H54 (cell line): ENCODE measurements around the gene APBA2.

Experiments
- DNase-seq: peaks from one replicate; pipeline ENCODE4 v3.0.0; 2011; ENCODE audit warnings: low spot score, mixed read lengths; ENCODE audit not compliant: insufficient read length
- FAIRE-seq: peaks from 3 replicates; lab custom pipeline; 2011; peaks lifted over from hg19 to GRCh38; lab: Jason Lieb, UNC
- POLR2A ChIP-seq: IDR thresholded peaks from 2 replicates; pipeline ENCODE4 v1.6.1; 2011; ENCODE audit warnings: low read depth, mild to moderate bottlenecking, low read length

Gene APBA2

DNA sequence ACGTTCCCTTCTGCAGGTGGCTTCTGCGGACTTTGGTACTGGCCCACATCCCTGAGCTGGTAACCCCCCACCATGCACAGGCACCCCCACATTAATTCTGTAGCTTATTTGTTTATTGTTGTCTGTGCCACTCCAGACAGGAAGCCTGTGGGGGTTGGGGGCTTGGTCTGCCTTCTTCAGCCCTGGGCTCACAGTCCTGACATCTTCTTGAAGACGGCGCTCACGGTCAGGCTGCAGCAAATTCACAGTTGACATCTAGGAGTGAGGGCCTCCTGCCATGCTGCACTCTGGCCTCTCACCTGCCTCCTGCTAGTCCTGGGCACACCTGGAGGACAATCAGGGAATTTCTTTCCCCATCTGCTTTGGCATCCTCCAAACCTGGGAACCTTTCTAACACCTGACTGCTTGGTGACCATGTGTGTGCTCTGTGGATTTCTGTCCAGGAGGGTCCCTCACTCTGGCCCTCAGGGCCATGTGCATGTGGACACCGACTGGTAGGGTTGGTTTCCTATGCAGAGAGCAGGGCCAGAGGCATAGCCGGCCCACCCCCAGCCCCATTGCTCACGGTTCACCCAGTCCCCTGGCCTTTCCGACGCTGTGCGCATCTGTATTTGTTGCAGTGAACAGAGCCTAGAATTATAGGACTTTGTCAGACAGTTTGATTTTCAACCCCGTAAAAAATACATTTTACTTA lies 68.8 kb downstream of the APBA2 start:
- FAIRE-seq (no peak), DNase-seq (no peak)
- TF ChIP-seq POLR2A, result no peak

DNA sequence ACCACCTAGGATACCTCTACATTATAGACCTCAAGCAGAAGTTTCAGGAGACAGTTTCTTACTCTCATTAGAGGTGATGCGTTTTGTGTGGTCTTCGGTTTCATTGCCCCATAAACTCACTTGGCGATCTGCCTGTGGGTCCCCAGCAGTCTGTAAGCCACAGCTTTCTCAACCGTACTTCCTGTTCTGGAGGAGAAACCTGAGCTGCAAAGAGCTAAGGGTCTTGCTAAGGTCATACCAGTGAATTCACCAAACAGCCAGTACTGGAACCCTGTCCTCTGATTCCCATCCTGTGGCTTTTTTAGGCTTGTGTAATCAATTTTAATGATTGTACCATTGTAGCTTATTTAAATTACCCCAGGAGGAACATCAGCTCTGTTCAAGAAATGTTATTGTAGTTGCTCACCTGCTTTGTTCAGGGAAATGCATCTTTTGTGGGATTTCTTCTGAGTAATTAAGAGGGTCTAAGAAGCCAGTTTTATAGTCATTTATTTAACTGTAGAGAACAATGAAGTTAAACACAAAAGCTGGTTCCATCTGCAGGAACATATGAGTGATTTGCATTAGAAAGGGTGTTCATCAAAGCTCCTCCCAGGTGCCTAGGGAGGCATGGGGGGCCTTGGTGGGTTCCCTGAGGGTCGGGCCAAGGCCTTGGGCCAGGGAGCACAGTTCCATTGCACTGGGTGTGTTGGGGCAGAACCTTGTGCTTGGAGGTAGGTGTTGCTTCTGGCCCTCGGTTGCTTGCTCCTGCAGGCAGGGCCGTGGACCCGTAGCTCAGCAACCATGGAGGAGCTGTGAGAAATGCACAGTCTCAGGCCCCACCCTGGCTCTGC lies 69.6 kb downstream of the APBA2 start:
- DNase-seq (no peak), FAIRE-seq (no peak)
- no peak for TF ChIP-seq POLR2A

GRCh38 chr15:28955993-28956421 lies 70.2 kb downstream of the APBA2 start:
- no peak for TF ChIP-seq POLR2A
- DNase-seq (no peak), FAIRE-seq (no peak)

DNA sequence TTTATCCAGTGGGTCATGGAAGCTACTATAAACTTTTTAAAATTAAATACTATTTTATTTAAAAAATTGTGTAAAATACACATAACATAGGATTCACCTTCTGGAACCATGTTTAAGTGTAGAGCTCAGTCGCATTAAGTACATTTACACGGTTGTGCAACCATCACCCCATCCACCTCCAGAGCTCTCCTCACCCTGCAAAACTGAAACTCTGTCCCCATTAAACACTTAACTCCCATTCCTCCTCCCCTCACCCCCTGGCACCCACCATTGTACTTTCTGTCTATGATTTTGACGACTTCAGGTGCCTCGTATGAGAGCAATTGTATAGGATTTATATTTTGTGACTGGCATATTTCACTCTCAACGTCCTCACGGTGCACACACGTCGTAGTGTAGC lies 70.7 kb downstream of the APBA2 start:
- DNase-seq (no peak), FAIRE-seq (no peak)

DNA sequence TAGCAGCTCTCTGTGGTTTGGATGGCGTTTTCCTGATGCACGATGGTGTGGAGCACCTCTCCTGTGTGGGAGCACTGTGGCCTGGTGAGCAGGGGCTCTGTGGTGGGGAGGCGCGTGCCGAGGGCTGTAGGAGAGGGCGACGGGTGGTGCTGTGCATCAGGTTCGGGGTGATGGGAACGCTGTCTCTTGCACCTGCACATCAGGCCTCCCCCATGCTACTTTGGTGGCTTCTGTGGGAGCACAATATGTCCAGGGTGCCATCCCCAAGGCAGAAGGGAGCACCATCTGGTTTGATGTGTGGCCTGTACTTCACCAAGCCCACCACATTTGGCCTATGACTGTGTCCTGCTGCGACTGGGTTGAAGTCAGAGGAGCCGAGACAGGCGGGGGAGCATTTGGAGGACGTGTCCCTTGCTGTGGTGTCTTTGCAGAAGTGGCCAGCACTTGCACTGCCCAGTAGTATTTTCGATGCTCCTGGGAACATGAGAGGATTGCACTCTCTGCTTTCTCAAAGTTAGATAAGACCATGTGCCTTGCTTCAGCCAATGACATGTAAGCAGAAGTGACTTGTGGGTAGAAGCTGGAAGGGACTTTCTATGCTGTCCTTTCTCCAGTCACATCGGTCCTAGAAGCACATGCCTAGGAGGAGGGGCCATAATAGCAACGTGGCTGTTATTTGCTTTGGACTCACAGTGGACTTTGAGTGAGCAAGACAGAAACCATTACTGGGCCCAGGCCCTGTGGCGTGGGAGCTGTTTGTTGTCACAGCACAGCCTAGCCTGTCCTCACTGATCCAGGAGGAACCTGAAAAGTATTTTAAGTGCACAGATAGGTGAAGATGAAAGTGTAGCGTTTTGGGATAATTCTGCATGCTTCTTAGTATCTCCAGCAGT lies 72.1 kb downstream of the APBA2 start:
- no peak for TF ChIP-seq POLR2A
- DNase-seq (no peak), FAIRE-seq (no peak)

More for the DNA sequence above, 70.7 kb downstream of the APBA2 start:
- no peak for TF ChIP-seq POLR2A

- TF ChIP-seq POLR2A, result no peak
- FAIRE-seq (no peak), DNase-seq (no peak)
Observed at GRCh38 chr15:28959326-28959725, 73.6 kb downstream of the APBA2 start.

DNA sequence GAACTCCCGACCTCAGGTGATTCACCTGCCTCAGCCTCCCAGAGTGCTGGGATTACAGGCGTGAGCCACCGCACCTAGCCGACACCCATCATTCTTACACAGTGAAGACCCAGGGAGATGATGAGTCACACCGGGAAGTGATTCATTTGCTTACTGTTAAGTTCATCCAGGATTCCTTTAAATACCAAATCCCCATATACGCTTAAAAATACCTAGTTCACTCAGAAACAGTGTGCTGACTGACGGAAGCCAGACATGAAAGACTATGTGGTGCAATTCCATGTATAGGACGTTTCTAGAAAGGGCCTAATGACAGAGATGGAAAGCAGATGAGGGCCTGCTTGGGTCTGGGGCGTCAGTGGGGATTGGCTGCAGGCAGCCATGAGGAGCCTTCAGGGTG lies 75.2 kb downstream of the APBA2 start:
- peak; percentile 68 for FAIRE-seq
- peak; percentile 63 for DNase-seq
- TF ChIP-seq POLR2A, result no peak

GRCh38 chr15:28961391-28961790 lies 75.6 kb downstream of the APBA2 start:
- no peak for DNase-seq
- no peak for FAIRE-seq
- no peak for TF ChIP-seq POLR2A

DNA sequence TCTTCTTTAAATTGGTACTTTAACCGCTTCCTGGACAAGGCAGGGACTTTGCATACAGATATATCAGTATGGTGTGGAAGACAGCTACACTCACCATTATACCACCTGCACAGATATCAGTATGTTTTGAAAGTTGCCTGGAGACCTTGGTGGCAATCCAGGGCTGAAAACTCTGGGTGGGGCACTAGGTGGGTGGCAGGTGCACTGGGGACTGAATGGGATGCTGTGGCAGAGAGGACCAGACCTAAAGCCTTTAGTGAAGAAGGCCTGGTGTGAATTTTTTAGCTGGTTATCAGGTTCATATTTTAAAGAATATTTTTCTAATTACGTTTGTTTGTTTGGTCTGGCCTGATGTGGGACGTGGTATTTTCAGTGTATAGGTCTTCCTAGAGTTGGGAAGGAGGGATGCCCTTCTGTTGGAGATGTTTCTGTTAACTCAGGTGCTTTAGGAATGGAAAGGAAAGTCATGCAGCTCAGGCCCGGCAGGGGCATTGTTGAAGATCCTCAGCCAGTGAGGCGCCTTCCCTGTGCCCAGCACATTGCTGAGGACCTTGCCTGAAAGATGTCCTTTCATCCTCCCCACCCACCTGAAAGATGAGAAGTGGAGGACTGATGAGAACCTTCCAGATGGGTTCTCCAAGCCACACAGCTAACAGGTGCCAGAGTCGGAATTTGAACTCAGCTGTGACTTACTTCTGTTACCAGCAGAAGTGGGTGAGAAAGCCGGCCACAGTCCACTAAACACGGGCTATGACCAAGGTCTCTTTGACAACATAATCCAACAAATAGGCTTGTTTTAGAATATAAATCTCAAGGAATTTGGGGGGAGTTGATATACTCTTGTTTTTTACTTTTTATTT lies 77.3 kb downstream of the APBA2 start:
- DNase-seq (no peak), FAIRE-seq (no peak)
- TF ChIP-seq POLR2A, result no peak

DNA sequence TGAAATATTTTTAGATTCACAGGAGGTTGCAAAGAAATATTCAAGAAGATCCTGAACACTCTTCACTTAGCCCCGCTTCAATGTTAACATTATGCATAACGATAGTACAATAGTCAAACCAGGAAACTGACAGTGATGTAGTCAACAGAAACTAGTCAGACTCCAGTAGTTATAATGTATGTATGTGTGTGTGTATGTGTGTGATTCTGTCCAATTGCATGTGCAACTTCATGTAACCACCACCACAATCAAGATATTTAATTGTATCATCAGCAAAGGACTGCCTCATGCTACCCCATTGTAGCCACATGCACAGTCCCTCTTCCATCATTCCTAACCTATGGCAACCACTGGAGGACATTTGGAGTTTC lies 77.9 kb downstream of the APBA2 start:
- TF ChIP-seq POLR2A, result no peak
- no peak for DNase-seq
- no peak for FAIRE-seq

GRCh38 chr15:28964098-28964497 lies 78.3 kb downstream of the APBA2 start:
- no peak for FAIRE-seq
- no peak for DNase-seq
- no peak for TF ChIP-seq POLR2A

GRCh38 chr15:28967066-28967465 lies 81.3 kb downstream of the APBA2 start:
- FAIRE-seq (no peak), DNase-seq (no peak)
- TF ChIP-seq POLR2A, result no peak

- DNase-seq, result no peak
- TF ChIP-seq POLR2A, result no peak
- no peak for FAIRE-seq
Observed at GRCh38 chr15:28967990-28968389, 82.2 kb downstream of the APBA2 start.
